Astrocyte (in vitro differentiated cells and primary cell): ENCODE results near the gene APOL6. TPM values are rescaled to one million over a fixed set of nuclear protein-coding genes. Genes with fewer than 3 reads are reported as not detected.

Experiments used
- DNase-seq: peaks from one replicate; pipeline ENCODE4 v3.0.0-alpha.2; 2010; ENCODE audit warnings: low read depth
- FAIRE-seq: peaks from 2 replicates; lab custom pipeline; 2011; peaks lifted over from hg19 to GRCh38; lab: Jason Lieb, UNC
- H2AFZ ChIP-seq: 2 replicates; pipeline ENCODE4 v1.6.0; 2012; ENCODE audit warnings: low read depth, low read length, inconsistent platforms
- H3K27ac ChIP-seq: 2 replicates; pipeline ENCODE4 v1.5.1; 2011; ENCODE audit warnings: low read depth, low read length, inconsistent platforms
- H3K27me3 ChIP-seq: 2 replicates; pipeline ENCODE4 v1.6.0; 2011; ENCODE audit warnings: low read length, inconsistent platforms; ENCODE audit not compliant: insufficient read depth
- H3K36me3 ChIP-seq: 2 replicates; pipeline ENCODE4 v1.5.1; 2011; ENCODE audit warnings: low read length, inconsistent platforms; ENCODE audit not compliant: insufficient read depth
- H3K4me1 ChIP-seq: 2 replicates; pipeline ENCODE4 v1.5.1; 2011; ENCODE audit warnings: low read length, inconsistent platforms; ENCODE audit not compliant: insufficient read depth
- H3K4me2 ChIP-seq: 2 replicates; pipeline ENCODE4 v1.6.0; 2012; ENCODE audit warnings: low read length, inconsistent platforms
- H3K4me3 ChIP-seq: 2 replicates; pipeline ENCODE4 v1.5.1; 2011; ENCODE audit warnings: low read depth, mild to moderate bottlenecking, low read length, inconsistent platforms; ENCODE audit not compliant: insufficient read depth
- H3K79me2 ChIP-seq: 2 replicates; pipeline ENCODE4 v1.6.0; 2012; ENCODE audit warnings: mild to moderate bottlenecking, low read length, inconsistent platforms; ENCODE audit not compliant: insufficient read depth
- H3K9ac ChIP-seq: 2 replicates; pipeline ENCODE4 v1.6.0; 2012; ENCODE audit warnings: mild to moderate bottlenecking, low read length, inconsistent platforms
- H3K9me3 ChIP-seq: 2 replicates; pipeline ENCODE4 v1.5.1; 2012; ENCODE audit warnings: low read depth, mild to moderate bottlenecking, low read length, inconsistent platforms; ENCODE audit not compliant: insufficient read depth
- H4K20me1 ChIP-seq: 2 replicates; pipeline ENCODE4 v1.6.0; 2012; ENCODE audit warnings: low read length, inconsistent platforms; ENCODE audit not compliant: insufficient read depth
- H3K27ac Mint-ChIP-seq: one replicate; pipeline ENCODE4 v1.8.0; 2021; ENCODE audit warnings: mild to moderate bottlenecking, mixed read lengths; ENCODE audit not compliant: unreplicated experiment
- H3K27me3 Mint-ChIP-seq: one replicate; pipeline ENCODE4 v1.8.0; 2021; ENCODE audit warnings: low read depth, mixed read lengths; ENCODE audit not compliant: unreplicated experiment
- H3K36me3 Mint-ChIP-seq: one replicate; pipeline ENCODE4 v1.8.0; 2021; ENCODE audit warnings: low read depth, mixed read lengths; ENCODE audit not compliant: unreplicated experiment
- H3K4me1 Mint-ChIP-seq: one replicate; pipeline ENCODE4 v1.8.0; 2021; ENCODE audit warnings: low read depth, mixed read lengths; ENCODE audit not compliant: unreplicated experiment
- H3K4me3 Mint-ChIP-seq: one replicate; pipeline ENCODE4 v1.8.0; 2021; ENCODE audit warnings: mild to moderate bottlenecking, moderate library complexity, mixed read lengths; ENCODE audit not compliant: unreplicated experiment
- H3K9me3 Mint-ChIP-seq: one replicate; pipeline ENCODE4 v1.8.0; 2021; ENCODE audit warnings: mild to moderate bottlenecking, mixed read lengths; ENCODE audit not compliant: unreplicated experiment
- EZH2 ChIP-seq: IDR thresholded peaks from 2 replicates; pipeline ENCODE4 v1.6.1; 2012; ENCODE audit warnings: mild to moderate bottlenecking, low read length, inconsistent platforms; ENCODE audit not compliant: insufficient read depth
- total RNA-seq: library from RNA; stranded (reverse); gene quantifications from 2 replicates; pipeline ENCODE4 v1.2.1, GENCODE V29; 2021
- TF ChIP-seq, protein P1 (sequence below): IDR thresholded peaks from 2 replicates; pipeline ENCODE4 v1.5.1; 2011; ENCODE audit warnings: low read depth, mild to moderate bottlenecking, inconsistent platforms, low read length, moderate library complexity; ENCODE audit not compliant: insufficient read depth

Gene APOL6
- total RNA-seq, 1 donor from 2014 or later = 5.9 TPM

DNA sequence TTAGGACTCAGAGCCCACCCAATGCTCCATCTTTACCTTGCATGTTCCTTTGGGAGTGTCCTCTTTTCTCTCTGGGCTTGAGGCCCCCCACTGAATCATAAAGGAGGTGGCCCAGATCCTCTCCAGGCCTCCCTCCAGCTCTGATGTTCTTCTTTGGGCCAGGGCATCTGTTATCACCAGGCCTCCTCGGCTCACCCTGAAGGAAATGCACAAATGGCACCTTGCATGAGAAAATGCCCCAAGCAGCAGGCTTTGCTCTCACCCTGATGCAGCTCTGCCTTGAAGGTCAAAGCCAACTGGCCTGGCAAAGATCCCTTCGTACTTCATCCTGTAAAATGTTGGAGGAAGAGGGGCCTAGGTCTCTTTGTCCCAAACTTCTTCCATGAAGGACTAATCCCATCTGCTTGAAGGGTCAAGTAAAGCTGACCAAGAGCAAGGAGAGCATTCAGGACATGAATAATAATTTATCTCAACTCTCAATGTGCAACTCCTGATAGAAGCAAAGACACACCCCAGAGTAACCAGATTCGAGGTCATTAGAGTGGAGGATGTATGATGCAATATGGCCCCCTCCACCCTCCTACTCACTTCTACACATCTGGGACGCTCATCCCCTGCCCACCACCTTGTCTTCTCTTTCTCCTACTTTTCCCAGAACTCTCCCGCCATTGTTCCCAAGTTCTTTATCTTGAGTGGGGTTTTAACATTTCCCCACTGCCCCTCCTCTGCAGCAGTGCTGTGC is 9.5 kb downstream of the APOL6 start:
- H3K79me2 ChIP-seq = no peaks in the 10 kb centered on the region
- no peaks in the 10 kb centered on the region for H3K36me3 ChIP-seq
- TF ChIP-seq EZH2 = no peak
- no peaks in the 10 kb centered on the region for H3K9me3 ChIP-seq
- peaks cover 3% of the 10 kb centered on the region for H3K4me1 Mint-ChIP-seq
- DNase-seq = no peak
- peaks cover 34% of the 10 kb centered on the region for H3K36me3 Mint-ChIP-seq
- no peaks in the 10 kb centered on the region for H3K27me3 ChIP-seq
- no peaks in the 10 kb centered on the region for H3K4me1 ChIP-seq
- peaks cover 3% of the 10 kb centered on the region for H3K27me3 Mint-ChIP-seq
- H4K20me1 ChIP-seq = no peaks in the 10 kb centered on the region
- peaks cover 24% of the 10 kb centered on the region for H3K9me3 Mint-ChIP-seq
- H3K27ac ChIP-seq = no peak overlapping the region
- no peak overlapping the region for H3K9ac ChIP-seq
- H3K4me3 ChIP-seq = no peak overlapping the region
- H3K4me3 Mint-ChIP-seq = no peak overlapping the region
- H3K4me2 ChIP-seq = no peak overlapping the region
- no peak for FAIRE-seq
- H2AFZ ChIP-seq = no peak overlapping the region
- H3K27ac Mint-ChIP-seq = no peak overlapping the region

DNA sequence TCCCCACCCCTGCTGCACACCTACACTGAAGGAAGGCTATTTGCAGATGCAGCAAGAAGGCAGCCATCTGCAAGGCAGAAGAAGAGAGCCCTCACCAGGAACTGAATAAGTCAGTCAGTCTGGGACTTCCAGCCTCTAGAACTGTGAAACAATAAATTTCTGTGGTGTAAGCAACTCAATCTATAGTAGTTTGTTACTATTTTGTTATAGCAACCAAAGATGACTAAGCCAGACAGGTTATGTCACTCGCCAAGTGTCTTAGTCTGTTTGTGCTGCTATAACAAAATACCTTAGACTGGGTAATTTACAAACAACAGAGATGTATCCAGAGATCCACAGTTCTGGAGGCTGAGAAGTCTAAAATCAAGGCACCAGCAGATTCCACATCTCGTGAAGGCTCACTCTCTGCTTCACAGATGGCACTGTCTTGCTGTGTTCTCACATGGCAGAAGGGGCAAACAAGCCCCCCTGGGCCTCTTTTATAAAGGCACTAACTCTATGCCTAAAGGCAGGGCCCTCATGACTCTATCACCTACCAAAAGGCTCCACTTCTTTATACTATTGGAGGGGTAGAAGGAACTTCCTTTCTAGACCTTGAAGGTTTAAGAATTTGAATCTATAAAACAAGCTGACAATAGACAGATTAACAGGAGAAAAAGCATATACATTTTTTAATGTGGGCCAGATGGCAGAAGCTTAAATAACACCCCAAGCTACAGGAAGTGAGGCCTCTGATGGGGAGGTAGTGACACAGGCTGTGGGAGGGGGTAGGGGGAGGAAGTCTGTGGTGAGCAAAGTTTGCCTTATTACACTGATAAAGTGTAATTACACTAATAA is 12.3 kb downstream of the APOL6 start:
- Mint-ChIP-seq H3K4me1 (peaks cover 3% of the 10 kb centered on the region), H3K27ac (no peak overlapping the region), H3K27me3 (no peaks in the 10 kb centered on the region), H3K9me3 (peaks cover 22% of the 10 kb centered on the region), H3K4me3 (no peak overlapping the region), H3K36me3 (peaks cover 34% of the 10 kb centered on the region)
- H3K36me3 ChIP-seq = no peaks in the 10 kb centered on the region
- H3K27ac ChIP-seq = no peak overlapping the region
- no peak overlapping the region for H3K9ac ChIP-seq
- FAIRE-seq (no peak), DNase-seq (no peak)
- TF ChIP-seq, protein P1, sequence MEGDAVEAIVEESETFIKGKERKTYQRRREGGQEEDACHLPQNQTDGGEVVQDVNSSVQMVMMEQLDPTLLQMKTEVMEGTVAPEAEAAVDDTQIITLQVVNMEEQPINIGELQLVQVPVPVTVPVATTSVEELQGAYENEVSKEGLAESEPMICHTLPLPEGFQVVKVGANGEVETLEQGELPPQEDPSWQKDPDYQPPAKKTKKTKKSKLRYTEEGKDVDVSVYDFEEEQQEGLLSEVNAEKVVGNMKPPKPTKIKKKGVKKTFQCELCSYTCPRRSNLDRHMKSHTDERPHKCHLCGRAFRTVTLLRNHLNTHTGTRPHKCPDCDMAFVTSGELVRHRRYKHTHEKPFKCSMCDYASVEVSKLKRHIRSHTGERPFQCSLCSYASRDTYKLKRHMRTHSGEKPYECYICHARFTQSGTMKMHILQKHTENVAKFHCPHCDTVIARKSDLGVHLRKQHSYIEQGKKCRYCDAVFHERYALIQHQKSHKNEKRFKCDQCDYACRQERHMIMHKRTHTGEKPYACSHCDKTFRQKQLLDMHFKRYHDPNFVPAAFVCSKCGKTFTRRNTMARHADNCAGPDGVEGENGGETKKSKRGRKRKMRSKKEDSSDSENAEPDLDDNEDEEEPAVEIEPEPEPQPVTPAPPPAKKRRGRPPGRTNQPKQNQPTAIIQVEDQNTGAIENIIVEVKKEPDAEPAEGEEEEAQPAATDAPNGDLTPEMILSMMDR = no peak
- TF ChIP-seq EZH2 = no peak
- H3K27me3 ChIP-seq = no peaks in the 10 kb centered on the region
- H2AFZ ChIP-seq = no peak overlapping the region
- H3K4me1 ChIP-seq = no peaks in the 10 kb centered on the region
- H3K4me2 ChIP-seq = no peak overlapping the region
- H3K79me2 ChIP-seq = no peaks in the 10 kb centered on the region
- H4K20me1 ChIP-seq = no peaks in the 10 kb centered on the region
- no peak overlapping the region for H3K4me3 ChIP-seq
- H3K9me3 ChIP-seq = peaks cover 3% of the 10 kb centered on the region

DNA sequence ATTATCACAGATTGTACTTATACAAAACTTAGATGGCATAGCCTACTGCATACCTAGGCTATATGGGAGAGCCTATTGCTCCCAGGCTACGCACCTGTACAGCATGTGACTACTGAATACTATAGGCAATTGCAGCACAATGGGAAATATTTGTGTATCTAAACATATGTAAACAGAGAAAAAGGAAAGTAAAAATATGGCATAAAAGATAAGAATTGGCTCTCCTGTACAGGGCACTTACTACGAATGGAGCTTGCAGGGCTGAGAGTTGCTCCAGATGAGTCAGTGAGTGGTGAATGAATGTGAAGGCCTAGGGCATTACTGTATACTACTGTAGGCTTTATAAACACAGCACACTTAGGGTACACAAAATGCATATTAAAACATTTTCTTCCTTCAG is 13.2 kb downstream of the APOL6 start:
- no peak overlapping the region for H3K9ac ChIP-seq
- H2AFZ ChIP-seq = no peak overlapping the region
- Mint-ChIP-seq H3K4me1 (peaks cover 3% of the 10 kb centered on the region), H3K9me3 (peaks cover 20% of the 10 kb centered on the region), H3K27ac (no peak overlapping the region), H3K4me3 (no peak overlapping the region), H3K36me3 (peaks cover 27% of the 10 kb centered on the region), H3K27me3 (no peaks in the 10 kb centered on the region)
- TF ChIP-seq, protein P1 = no peak
- no peak for TF ChIP-seq EZH2
- no peak overlapping the region for H3K27ac ChIP-seq
- H3K4me3 ChIP-seq = no peak overlapping the region
- FAIRE-seq (no peak), DNase-seq (peak; percentile 20)
- H3K4me2 ChIP-seq = no peak overlapping the region
- H3K27me3 ChIP-seq = no peaks in the 10 kb centered on the region
- H3K79me2 ChIP-seq = no peaks in the 10 kb centered on the region
- H4K20me1 ChIP-seq = no peaks in the 10 kb centered on the region
- H3K9me3 ChIP-seq = peaks cover 3% of the 10 kb centered on the region
- H3K4me1 ChIP-seq = no peaks in the 10 kb centered on the region
- no peaks in the 10 kb centered on the region for H3K36me3 ChIP-seq
